Astrocyte (in vitro differentiated cells and primary cell): ENCODE results near the gene SLC5A1.

Experiments used
- EZH2 ChIP-seq: IDR thresholded peaks from 2 replicates; pipeline ENCODE4 v1.6.1; 2012; ENCODE audit warnings: mild to moderate bottlenecking, low read length, inconsistent platforms; ENCODE audit not compliant: insufficient read depth
- TF ChIP-seq, protein P1 (sequence below): IDR thresholded peaks from 2 replicates; pipeline ENCODE4 v1.5.1; 2011; ENCODE audit warnings: low read depth, mild to moderate bottlenecking, inconsistent platforms, low read length, moderate library complexity; ENCODE audit not compliant: insufficient read depth

DNA sequence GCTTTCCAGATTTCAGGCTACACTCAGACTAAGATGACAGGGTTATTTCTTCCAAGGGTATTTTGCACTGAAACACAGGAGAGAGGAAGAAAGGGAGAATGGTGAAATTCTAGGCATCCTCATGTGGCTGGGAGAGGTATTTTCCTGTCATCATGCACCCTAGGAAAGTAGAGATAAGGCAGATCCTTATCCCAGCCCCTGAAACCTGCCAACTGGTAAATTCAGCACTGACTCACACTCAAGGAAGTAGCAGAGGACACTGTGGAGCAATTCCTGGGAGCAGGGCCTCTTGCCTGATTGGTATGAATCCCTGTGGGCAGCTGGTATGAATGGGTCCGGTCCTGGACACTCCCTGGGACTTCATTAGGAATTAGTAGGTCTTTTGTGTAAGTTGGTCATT is 37.6 kb upstream of the SLC5A1 start:
- no peak for TF ChIP-seq EZH2
- TF ChIP-seq, protein P1, sequence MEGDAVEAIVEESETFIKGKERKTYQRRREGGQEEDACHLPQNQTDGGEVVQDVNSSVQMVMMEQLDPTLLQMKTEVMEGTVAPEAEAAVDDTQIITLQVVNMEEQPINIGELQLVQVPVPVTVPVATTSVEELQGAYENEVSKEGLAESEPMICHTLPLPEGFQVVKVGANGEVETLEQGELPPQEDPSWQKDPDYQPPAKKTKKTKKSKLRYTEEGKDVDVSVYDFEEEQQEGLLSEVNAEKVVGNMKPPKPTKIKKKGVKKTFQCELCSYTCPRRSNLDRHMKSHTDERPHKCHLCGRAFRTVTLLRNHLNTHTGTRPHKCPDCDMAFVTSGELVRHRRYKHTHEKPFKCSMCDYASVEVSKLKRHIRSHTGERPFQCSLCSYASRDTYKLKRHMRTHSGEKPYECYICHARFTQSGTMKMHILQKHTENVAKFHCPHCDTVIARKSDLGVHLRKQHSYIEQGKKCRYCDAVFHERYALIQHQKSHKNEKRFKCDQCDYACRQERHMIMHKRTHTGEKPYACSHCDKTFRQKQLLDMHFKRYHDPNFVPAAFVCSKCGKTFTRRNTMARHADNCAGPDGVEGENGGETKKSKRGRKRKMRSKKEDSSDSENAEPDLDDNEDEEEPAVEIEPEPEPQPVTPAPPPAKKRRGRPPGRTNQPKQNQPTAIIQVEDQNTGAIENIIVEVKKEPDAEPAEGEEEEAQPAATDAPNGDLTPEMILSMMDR: no peak
